Breast epithelium (tissue), 4 donors: Measurements from ENCODE around the gene GPR158. TPM values are rescaled to one million over a fixed set of nuclear protein-coding genes. Genes with fewer than 3 reads are reported as not detected.
A peak's percentile ranks its signal among the peaks of the same experiment; 100 is the strongest.

Experiments
- DNase-seq, 2 donors: peaks; one replicate each; pipeline ENCODE4 v3.0.0-alpha.2; 2019; ENCODE audit warnings: low spot score in 2 of 2
- H3K27ac ChIP-seq, 2 donors: fragments of 200-600 bp; sonication (generic) in 1 of 2; one replicate each; pipeline ENCODE4 v1.5.1; 2016 to 2019; ENCODE audit warnings: mild to moderate bottlenecking in 1 of 2
- H3K27me3 ChIP-seq, 2 donors: fragments of 200-600 bp; sonication (generic) in 1 of 2; one replicate each; pipeline versions ENCODE4 v1.5.1 to v1.6.0; 2017 to 2019; ENCODE audit warnings: control low read depth in 1 of 2, mild to moderate bottlenecking in 1 of 2
- H3K36me3 ChIP-seq: fragments of 200-600 bp; one replicate; pipeline ENCODE4 v1.5.1; 2019
- H3K4me1 ChIP-seq, 2 donors: fragments of 200-600 bp; sonication (generic); one replicate each; pipeline ENCODE4 v1.5.1; 2016 to 2019; ENCODE audit warnings: control low read depth in 1 of 2
- H3K4me3 ChIP-seq, 3 donors: fragments of 200-600 bp; sonication (generic); 1 replicate in 2 of 3; 2 replicates in 1 of 3; pipeline ENCODE4 v1.5.1; 2016 to 2019; ENCODE audit warnings: mild to moderate bottlenecking in 3 of 3, moderate library complexity in 2 of 3
- H3K9me3 ChIP-seq, 2 donors: fragments of 200-600 bp; sonication (generic) in 1 of 2; one replicate each; pipeline ENCODE4 v1.5.1; 2016 to 2019; ENCODE audit warnings: control low read depth in 1 of 2
- POLR2A ChIP-seq: fragments of 450-650 bp; IDR thresholded peaks from one replicate; pipeline ENCODE4 v1.6.1; 2016; ENCODE audit warnings: antibody characterized with exemption, mild to moderate bottlenecking, moderate library complexity
- POLR2AphosphoS5 ChIP-seq, 3 donors: sonication (generic); formaldehyde crosslinking; IDR thresholded peaks; one replicate each; pipeline ENCODE4 v1.6.1; 2017; ENCODE audit warnings: antibody characterized with exemption in 3 of 3
- intact Hi-C: fragments of 100-400 bp; cut with DNase I; formaldehyde crosslinking; loops from one replicate; pipeline ENCODE4 v1.15.1; 2023; ENCODE audit warnings: low total_unique reads
- total RNA-seq, 3 donors: library from RNA; depleted of rRNA; stranded (reverse); fragments of >200 nt; gene quantifications; one replicate each; pipeline ENCODE4 v1.1.0, GENCODE V29; 2016
- TF ChIP-seq, protein P1 (sequence below), 3 donors: fragments of 450-650 bp; IDR thresholded peaks; one replicate each; pipeline ENCODE4 v1.5.1; 2016 to 2017; ENCODE audit warnings: antibody characterized with exemption in 3 of 3, mild to moderate bottlenecking in 3 of 3, moderate library complexity in 3 of 3

Gene GPR158, protein sequence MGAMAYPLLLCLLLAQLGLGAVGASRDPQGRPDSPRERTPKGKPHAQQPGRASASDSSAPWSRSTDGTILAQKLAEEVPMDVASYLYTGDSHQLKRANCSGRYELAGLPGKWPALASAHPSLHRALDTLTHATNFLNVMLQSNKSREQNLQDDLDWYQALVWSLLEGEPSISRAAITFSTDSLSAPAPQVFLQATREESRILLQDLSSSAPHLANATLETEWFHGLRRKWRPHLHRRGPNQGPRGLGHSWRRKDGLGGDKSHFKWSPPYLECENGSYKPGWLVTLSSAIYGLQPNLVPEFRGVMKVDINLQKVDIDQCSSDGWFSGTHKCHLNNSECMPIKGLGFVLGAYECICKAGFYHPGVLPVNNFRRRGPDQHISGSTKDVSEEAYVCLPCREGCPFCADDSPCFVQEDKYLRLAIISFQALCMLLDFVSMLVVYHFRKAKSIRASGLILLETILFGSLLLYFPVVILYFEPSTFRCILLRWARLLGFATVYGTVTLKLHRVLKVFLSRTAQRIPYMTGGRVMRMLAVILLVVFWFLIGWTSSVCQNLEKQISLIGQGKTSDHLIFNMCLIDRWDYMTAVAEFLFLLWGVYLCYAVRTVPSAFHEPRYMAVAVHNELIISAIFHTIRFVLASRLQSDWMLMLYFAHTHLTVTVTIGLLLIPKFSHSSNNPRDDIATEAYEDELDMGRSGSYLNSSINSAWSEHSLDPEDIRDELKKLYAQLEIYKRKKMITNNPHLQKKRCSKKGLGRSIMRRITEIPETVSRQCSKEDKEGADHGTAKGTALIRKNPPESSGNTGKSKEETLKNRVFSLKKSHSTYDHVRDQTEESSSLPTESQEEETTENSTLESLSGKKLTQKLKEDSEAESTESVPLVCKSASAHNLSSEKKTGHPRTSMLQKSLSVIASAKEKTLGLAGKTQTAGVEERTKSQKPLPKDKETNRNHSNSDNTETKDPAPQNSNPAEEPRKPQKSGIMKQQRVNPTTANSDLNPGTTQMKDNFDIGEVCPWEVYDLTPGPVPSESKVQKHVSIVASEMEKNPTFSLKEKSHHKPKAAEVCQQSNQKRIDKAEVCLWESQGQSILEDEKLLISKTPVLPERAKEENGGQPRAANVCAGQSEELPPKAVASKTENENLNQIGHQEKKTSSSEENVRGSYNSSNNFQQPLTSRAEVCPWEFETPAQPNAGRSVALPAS (N-terminal part only)
- total RNA-seq, result under 1 TPM in 2 of 3 donors, not detected in 1; 0.16 to 0.29 TPM

DNA sequence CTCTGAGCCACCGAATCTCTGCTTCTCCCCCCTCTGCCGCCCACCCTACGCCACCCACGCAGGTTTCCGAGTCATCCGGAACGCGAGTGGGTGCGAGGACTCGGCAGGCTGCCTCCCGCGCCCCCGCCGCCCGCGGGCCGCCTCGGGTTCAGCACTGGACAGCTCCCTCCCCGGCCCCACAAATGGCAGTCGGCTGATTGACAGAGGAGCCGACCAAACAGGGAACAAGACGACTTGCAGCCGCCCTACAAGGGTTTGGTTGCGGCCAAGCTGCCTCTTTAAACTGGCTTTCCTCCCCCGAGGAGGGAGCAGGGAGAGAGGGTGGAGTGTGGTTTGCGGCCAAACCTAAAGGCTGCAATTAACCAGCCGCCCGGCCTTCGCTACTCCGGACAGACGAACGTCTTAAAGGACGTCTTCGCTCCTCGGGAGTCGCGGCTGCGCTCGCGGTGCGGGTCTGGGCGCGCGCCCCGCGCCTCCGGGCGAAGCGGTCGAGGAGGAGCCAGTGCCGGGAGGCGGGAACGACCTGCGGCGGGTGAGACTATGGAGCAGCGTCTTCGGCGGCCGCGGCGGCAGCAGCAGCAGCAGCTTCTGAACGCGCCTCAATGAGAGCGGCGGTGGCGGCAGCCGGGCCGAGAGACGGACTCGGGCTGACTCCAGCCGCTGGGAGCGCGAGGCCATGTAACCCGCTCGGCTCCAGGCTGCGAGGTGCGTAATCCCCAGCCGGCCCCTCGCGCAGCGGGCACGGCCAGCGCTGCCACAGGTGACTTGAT is at the start of gene GPR158:
GPR158 (plus strand) TSS at position 541 of the 770 bp plus-strand sequence. CDS start 420 bp downstream, outside the sequence.
- H3K4me3 ChIP-seq, result peak within 1 kb of the TSS; percentile 32 to 77 (median 54)
- H3K27ac ChIP-seq, result no peak within 1 kb of the TSS
- intact Hi-C loops, result no loop called here
- DNase-seq, result peak; percentile 53 to 76
- no peaks in the 10 kb centered on the region for H3K36me3 ChIP-seq
- H3K9me3 ChIP-seq, result no peaks in the 10 kb centered on the region
- peaks cover 0 to 6% of the 10 kb centered on the region in 2 donors for H3K4me1 ChIP-seq
- TF ChIP-seq POLR2A (no peak), POLR2AphosphoS5 (IDR thresholded peaks at IDR 0.05) (no peak)
- peaks cover 7 to 40% of the 10 kb centered on the region in 2 donors for H3K27me3 ChIP-seq

DNA sequence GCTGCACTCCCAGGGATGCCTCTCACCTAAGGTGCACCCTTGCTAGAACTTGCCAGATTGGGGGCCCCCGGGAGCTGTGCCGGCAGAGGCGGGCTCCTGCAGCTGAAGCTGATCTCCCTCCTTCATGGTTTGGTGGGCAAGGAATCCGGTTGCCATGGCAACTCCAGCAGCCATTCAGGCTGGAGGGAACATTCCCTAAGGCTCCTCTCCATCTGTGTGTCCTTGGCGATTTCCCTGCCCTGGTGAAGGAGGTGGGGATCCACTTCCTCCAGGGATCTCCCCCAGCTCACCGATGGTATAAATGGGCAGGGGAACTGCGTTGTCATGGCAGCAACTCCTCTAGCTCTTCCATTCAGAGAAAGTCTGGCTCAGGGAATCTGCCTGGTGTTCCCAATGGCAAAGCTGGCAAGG is 49.6 kb upstream of the GPR158 start:
- TF ChIP-seq, protein P1, sequence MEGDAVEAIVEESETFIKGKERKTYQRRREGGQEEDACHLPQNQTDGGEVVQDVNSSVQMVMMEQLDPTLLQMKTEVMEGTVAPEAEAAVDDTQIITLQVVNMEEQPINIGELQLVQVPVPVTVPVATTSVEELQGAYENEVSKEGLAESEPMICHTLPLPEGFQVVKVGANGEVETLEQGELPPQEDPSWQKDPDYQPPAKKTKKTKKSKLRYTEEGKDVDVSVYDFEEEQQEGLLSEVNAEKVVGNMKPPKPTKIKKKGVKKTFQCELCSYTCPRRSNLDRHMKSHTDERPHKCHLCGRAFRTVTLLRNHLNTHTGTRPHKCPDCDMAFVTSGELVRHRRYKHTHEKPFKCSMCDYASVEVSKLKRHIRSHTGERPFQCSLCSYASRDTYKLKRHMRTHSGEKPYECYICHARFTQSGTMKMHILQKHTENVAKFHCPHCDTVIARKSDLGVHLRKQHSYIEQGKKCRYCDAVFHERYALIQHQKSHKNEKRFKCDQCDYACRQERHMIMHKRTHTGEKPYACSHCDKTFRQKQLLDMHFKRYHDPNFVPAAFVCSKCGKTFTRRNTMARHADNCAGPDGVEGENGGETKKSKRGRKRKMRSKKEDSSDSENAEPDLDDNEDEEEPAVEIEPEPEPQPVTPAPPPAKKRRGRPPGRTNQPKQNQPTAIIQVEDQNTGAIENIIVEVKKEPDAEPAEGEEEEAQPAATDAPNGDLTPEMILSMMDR (IDR thresholded peaks at IDR 0.05), result no peak
- no peak for TF ChIP-seq POLR2A
- Histone ChIP-seq H3K4me1 (no peaks in the 10 kb centered on the region), H3K9me3 (peaks cover 0 to 8% of the 10 kb centered on the region in 2 donors), H3K36me3 (no peaks in the 10 kb centered on the region), H3K27me3 (no peaks in the 10 kb centered on the region), H3K4me3 (no peak overlapping the region), H3K27ac (no peak overlapping the region)
- intact Hi-C loops, result loop anchor here (5.0 kb wide), 1 partner anchor 212 kb away; no protein-coding TSS in a partner anchor
- no peak for DNase-seq

DNA sequence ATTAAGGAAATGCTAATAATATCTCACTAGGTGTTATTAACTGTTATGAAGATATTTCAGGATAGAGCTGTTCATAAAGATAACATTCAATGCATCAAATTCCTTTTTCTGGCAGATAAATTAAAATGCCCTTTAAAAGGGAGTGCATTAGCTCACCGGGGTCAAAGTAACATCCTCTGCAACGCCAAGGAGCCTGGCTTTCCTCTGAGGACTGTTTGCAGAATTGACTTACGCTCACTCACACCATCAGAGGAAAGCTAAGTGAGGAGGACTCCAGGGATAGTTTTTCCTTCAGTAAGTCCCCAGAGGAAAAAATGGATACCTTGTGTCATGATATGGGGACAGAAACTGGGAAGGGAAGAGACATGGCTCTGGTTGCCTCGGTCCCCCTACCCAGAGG is 45.2 kb upstream of the GPR158 start:
- no peaks in the 10 kb centered on the region for H3K36me3 ChIP-seq
- no peak for TF ChIP-seq POLR2A
- TF ChIP-seq POLR2AphosphoS5 (IDR thresholded peaks at IDR 0.05), result no peak
- TF ChIP-seq, protein P1 (IDR thresholded peaks at IDR 0.05), result no peak
- no peak overlapping the region for H3K4me3 ChIP-seq
- H3K27ac ChIP-seq, result no peak overlapping the region
- no peaks in the 10 kb centered on the region for H3K27me3 ChIP-seq
- peaks cover 3 to 16% of the 10 kb centered on the region in 2 donors for H3K9me3 ChIP-seq
- intact Hi-C loops, result loop anchor here (5.0 kb wide), 1 partner anchor 208 kb away; no protein-coding TSS in a partner anchor
- H3K4me1 ChIP-seq, result no peaks in the 10 kb centered on the region
- no peak for DNase-seq

DNA sequence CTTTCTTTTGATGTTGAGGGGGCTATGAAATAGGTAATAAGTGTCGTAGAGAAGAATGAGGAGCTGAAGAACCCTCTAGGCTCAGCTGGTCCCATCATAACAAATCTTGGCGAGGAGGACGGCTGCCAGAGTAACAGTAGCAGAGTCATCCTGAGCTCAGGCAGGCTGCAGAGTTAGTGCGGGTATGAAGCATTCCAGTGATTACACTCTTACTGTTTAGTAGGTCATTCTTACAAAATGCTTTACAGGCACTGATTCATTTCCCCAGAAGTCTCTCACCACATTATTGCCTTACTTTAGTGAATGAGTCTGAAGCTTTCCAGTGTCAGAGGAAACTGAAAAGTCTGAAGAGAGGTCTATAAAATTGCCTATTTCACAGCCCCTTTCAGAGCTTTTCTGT is 43.9 kb upstream of the GPR158 start:
- H3K9me3 ChIP-seq, result peaks cover 3 to 16% of the 10 kb centered on the region in 2 donors
- no peaks in the 10 kb centered on the region for H3K36me3 ChIP-seq
- H3K4me3 ChIP-seq, result no peak overlapping the region
- no peak for TF ChIP-seq POLR2AphosphoS5 (IDR thresholded peaks at IDR 0.05)
- no peak for TF ChIP-seq POLR2A
- TF ChIP-seq, protein P1 (IDR thresholded peaks at IDR 0.05), result no peak
- H3K27me3 ChIP-seq, result no peaks in the 10 kb centered on the region
- no peak for DNase-seq
- intact Hi-C loops, result no loop called here
- H3K4me1 ChIP-seq, result no peaks in the 10 kb centered on the region
- H3K27ac ChIP-seq, result no peak overlapping the region
